Ishikawa (cell line): Measurements from ENCODE around the gene BPTF.

Experiments
- CEBPB ChIP-seq: IDR thresholded peaks from 2 replicates; pipeline ENCODE4 v1.6.1; 2012
- EGR1 ChIP-seq: IDR thresholded peaks from 2 replicates; pipeline ENCODE4 v1.6.1; 2012
- EP300 ChIP-seq: IDR thresholded peaks from 2 replicates; pipeline ENCODE4 v1.6.1; 2012; ENCODE audit warnings: borderline replicate concordance
- FOXM1 ChIP-seq: IDR thresholded peaks from 2 replicates; pipeline ENCODE4 v1.6.1; 2012; ENCODE audit warnings: low read depth, borderline replicate concordance
- MAX ChIP-seq: IDR thresholded peaks from 2 replicates; pipeline ENCODE4 v1.6.1; 2012
- RAD21 ChIP-seq: IDR thresholded peaks from 2 replicates; pipeline ENCODE4 v1.6.1; 2012; ENCODE audit warnings: low read depth
- REST ChIP-seq: IDR thresholded peaks from 2 replicates; pipeline ENCODE4 v1.6.1; 2012; ENCODE audit warnings: low read depth, mild to moderate bottlenecking
- TAF1 ChIP-seq: IDR thresholded peaks from 2 replicates; pipeline ENCODE4 v1.6.1; 2012; ENCODE audit warnings: low read depth, mild to moderate bottlenecking
- TCF12 ChIP-seq: IDR thresholded peaks from 2 replicates; pipeline ENCODE4 v1.6.1; 2012; ENCODE audit warnings: low read depth
- TEAD4 ChIP-seq: IDR thresholded peaks from 2 replicates; pipeline ENCODE4 v1.6.1; 2012
- USF1 ChIP-seq: IDR thresholded peaks from 2 replicates; pipeline ENCODE4 v1.6.1; 2012
- YY1 ChIP-seq: IDR thresholded peaks from 2 replicates; pipeline ENCODE4 v1.6.1; 2012; ENCODE audit warnings: low read depth
- ZBTB7A ChIP-seq: IDR thresholded peaks from 2 replicates; pipeline ENCODE4 v1.6.1; 2012; ENCODE audit warnings: low read depth

- TF ChIP-seq REST, result no peak
- 0 out of 2 replicates have a peak, but pooled peaks have one; percentile 62 for TF ChIP-seq ZBTB7A
- no peak for TF ChIP-seq TEAD4
- TF ChIP-seq EP300, result no peak
- no peak for TF ChIP-seq TAF1
- TF ChIP-seq CEBPB, result no peak
- no peak for TF ChIP-seq FOXM1
- no peak for TF ChIP-seq USF1
- no peak for TF ChIP-seq MAX
- TF ChIP-seq TCF12, result no peak
- no peak for TF ChIP-seq YY1
- TF ChIP-seq RAD21, result no peak
- TF ChIP-seq EGR1, result no peak
These were observed 195.1 kb downstream of the BPTF start for GRCh38 chr17:68020409-68020756.
